SK-N-SH (cell line): Measurements from ENCODE around the gene CADPS2. TPM values are rescaled to one million over a fixed set of nuclear protein-coding genes. Genes with fewer than 3 reads are reported as not detected.

Experiments
- CTCF ChIA-PET: fragments of 300-600, 350-600 bp; formaldehyde crosslinking; extraction: SDS; loops from one replicate; lab custom pipeline; 2021; lab: Yijun Ruan, JAX
- POLR2A ChIA-PET: fragments of 350-600 bp; sonication (Branson Sonifier 250); formaldehyde crosslinking; extraction: SDS; loops from one replicate; lab custom pipeline; 2020; ENCODE audit warnings: antibody characterized with exemption, inconsistent platforms; lab: Yijun Ruan, JAX
- DNase-seq: peaks from one replicate; pipeline ENCODE4 v3.0.0; 2012
- H2AFZ ChIP-seq: fragments of 200-600 bp; sonication (generic); 2 replicates; pipeline ENCODE4 v1.8.1; 2016; ENCODE audit warnings: antibody characterized with exemption, mild to moderate bottlenecking, low read depth
- H3F3A ChIP-seq: fragments of 200-600 bp; sonication (generic); replicated peaks from 2 replicates; pipeline ENCODE3; 2016; ENCODE audit warnings: antibody characterized with exemption, mild to moderate bottlenecking; ENCODE audit not compliant: insufficient read depth
- H3K27ac ChIP-seq, 2 experiments: fragments of 200-500 bp in 1 of 2; fragments of 200-600 bp in 1 of 2; sonication (Bioruptor generic) in 1 of 2; sonication (generic), shearing (Covaris generic) in 1 of 2; 2 replicates each; pipeline versions ENCODE4 v1.5.1 to v1.6.1; 2014 to 2016; ENCODE audit warnings: low read depth in 2 of 2, inconsistent platforms in 1 of 2, low read length in 1 of 2, mild to moderate bottlenecking in 1 of 2, mixed read lengths in 1 of 2
- H3K27me3 ChIP-seq: fragments of 200-600 bp; sonication (generic), shearing (Covaris generic); 2 replicates; pipeline ENCODE4 v1.6.1; 2016; ENCODE audit warnings: mixed run types; ENCODE audit not compliant: insufficient read depth
- H3K36me3 ChIP-seq, 2 experiments: fragments of 200-500 bp in 1 of 2; fragments of 200-600 bp in 1 of 2; sonication (Bioruptor generic) in 1 of 2; sonication (generic) in 1 of 2; replicated peaks in 1 of 2; 2 replicates each; pipeline versions ENCODE3 to v1.5.1; 2014 to 2016; ENCODE audit warnings: low read length in 1 of 2, mild to moderate bottlenecking in 1 of 2; ENCODE audit not compliant: insufficient read depth in 2 of 2, control insufficient read depth in 1 of 2
- H3K4me1 ChIP-seq, 2 experiments: fragments of 200-500 bp in 1 of 2; fragments of 200-600 bp in 1 of 2; sonication (Bioruptor generic) in 1 of 2; sonication (generic), shearing (Covaris generic) in 1 of 2; 2 replicates each; pipeline versions ENCODE4 v1.5.1 to v1.6.1; 2014 to 2016; ENCODE audit warnings: low read depth in 1 of 2, low read length in 1 of 2, mixed run types in 1 of 2; ENCODE audit not compliant: insufficient read depth in 2 of 2, control insufficient read depth in 1 of 2
- H3K4me2 ChIP-seq: fragments of 200-600 bp; sonication (generic), shearing (Covaris generic); 2 replicates; pipeline ENCODE4 v1.6.1; 2017; ENCODE audit warnings: mixed run types
- H3K4me3 ChIP-seq, 2 experiments: fragments of 200-500 bp in 1 of 2; fragments of 200-600 bp in 1 of 2; sonication (Bioruptor generic) in 1 of 2; sonication (generic), shearing (Covaris generic) in 1 of 2; 2 replicates each; pipeline versions ENCODE4 v1.5.1 to v1.8.1; 2014 to 2016; ENCODE audit warnings: low read depth in 2 of 2, inconsistent platforms in 1 of 2, low read length in 1 of 2, mild to moderate bottlenecking in 1 of 2, mixed read lengths in 1 of 2, moderate library complexity in 1 of 2
- H3K79me2 ChIP-seq: fragments of 200-600 bp; sonication (generic); 2 replicates; pipeline ENCODE4 v1.8.1; 2017; ENCODE audit warnings: mild to moderate bottlenecking; ENCODE audit not compliant: insufficient read depth
- H3K9ac ChIP-seq: fragments of 200-600 bp; sonication (generic); 2 replicates; pipeline ENCODE4 v1.6.1; 2017; ENCODE audit warnings: mixed run types
- H3K9me2 ChIP-seq: fragments of 200-600 bp; sonication (generic); 2 replicates; pipeline ENCODE4 v1.6.1; 2017; ENCODE audit warnings: mixed run types
- H3K9me3 ChIP-seq: fragments of 200-600 bp; sonication (generic); 2 replicates; pipeline ENCODE4 v1.6.1; 2017; ENCODE audit warnings: mixed run types, mild to moderate bottlenecking, moderate library complexity
- H4K20me1 ChIP-seq: fragments of 200-600 bp; sonication (generic); 2 replicates; pipeline ENCODE4 v1.6.1; 2017; ENCODE audit warnings: mild to moderate bottlenecking, mixed run types; ENCODE audit not compliant: insufficient read depth
- ELF1 ChIP-seq: IDR thresholded peaks from 2 replicates; pipeline ENCODE4 v1.4.0; 2012
- EP300 ChIP-seq, 2 experiments: IDR thresholded peaks; 2 replicates each; pipeline versions ENCODE4 v1.4.0 to v1.6.1; 2012; ENCODE audit warnings: borderline replicate concordance in 1 of 2, low read depth in 1 of 2, low read length in 1 of 2
- EZH2phosphoT487 ChIP-seq: fragments of 200-600 bp; sonication (generic); IDR thresholded peaks from 2 replicates; pipeline ENCODE4 v1.6.1; 2017; ENCODE audit warnings: low read depth, mixed run types, mild to moderate bottlenecking, antibody characterized with exemption, moderate library complexity, borderline replicate concordance
- FOSL2 ChIP-seq: IDR thresholded peaks from 2 replicates; pipeline ENCODE4 v1.4.0; 2012; ENCODE audit warnings: low read depth, mild to moderate bottlenecking, moderate library complexity, borderline replicate concordance
- FOXJ3 ChIP-seq: sonication (generic); formaldehyde crosslinking; IDR thresholded peaks from 2 replicates; pipeline ENCODE4 v1.5.1; 2020; ENCODE audit warnings: mild to moderate bottlenecking, missing genetic modification reagents
- FOXM1 ChIP-seq: IDR thresholded peaks from 2 replicates; pipeline ENCODE4 v1.4.0; 2012; ENCODE audit warnings: low read depth, mild to moderate bottlenecking
- GATA2 ChIP-seq: sonication (generic); formaldehyde crosslinking; IDR thresholded peaks from 2 replicates; pipeline ENCODE4 v1.5.0; 2020; ENCODE audit warnings: mild to moderate bottlenecking, missing genetic modification reagents
- JUND ChIP-seq: IDR thresholded peaks from 2 replicates; pipeline ENCODE4 v1.4.0; 2012
- POLR2AphosphoS5 ChIP-seq: IDR thresholded peaks from 2 replicates; pipeline ENCODE4 v1.6.1; 2012; ENCODE audit warnings: low read depth, low read length
- RAD21 ChIP-seq: IDR thresholded peaks from 2 replicates; pipeline ENCODE4 v1.6.1; 2012; ENCODE audit warnings: mild to moderate bottlenecking, low read length
- RCOR1 ChIP-seq: fragments of 150-350 bp; IDR thresholded peaks from 2 replicates; pipeline ENCODE4 v1.6.1; 2017; ENCODE audit warnings: antibody characterized with exemption, low read length
- RFX5 ChIP-seq: IDR thresholded peaks from 2 replicates; pipeline ENCODE4 v1.6.1; 2012; ENCODE audit warnings: mild to moderate bottlenecking, improper control_type of control experiment, low read length
- RXRA ChIP-seq: IDR thresholded peaks from 2 replicates; pipeline ENCODE4 v1.4.0; 2012; ENCODE audit warnings: low read depth, mild to moderate bottlenecking, borderline replicate concordance
- TCF12 ChIP-seq: IDR thresholded peaks from 2 replicates; pipeline ENCODE4 v1.4.0; 2012
- YY1 ChIP-seq: IDR thresholded peaks from 2 replicates; pipeline ENCODE4 v1.4.0; 2012; ENCODE audit warnings: low read depth, mild to moderate bottlenecking
- WGBS: methylation state at CpG from one replicate; pipeline ENCODE4 v1.1.6; 2017; ENCODE audit warnings: low lambda C conversion rate; 5-methylcytosine and 5-hydroxymethylcytosine counted together
- polyA plus RNA-seq, 3 experiments: library from polyadenylated mRNA; depleted of rRNA; stranded (reverse); fragments of >200 nt; gene quantifications; 2 replicates each; pipeline ENCODE4 v1.2.3, GENCODE V29; 2012
- TF ChIP-seq, protein P1 (sequence below): fragments of 150-350 bp; IDR thresholded peaks from 2 replicates; pipeline ENCODE4 v1.6.1; 2016; ENCODE audit warnings: mild to moderate bottlenecking, low read depth, low read length
- TF ChIP-seq, protein P2 (sequence below): IDR thresholded peaks from 2 replicates; pipeline ENCODE4 v1.4.0; 2012; ENCODE audit warnings: low read depth, borderline replicate concordance
- TF ChIP-seq, protein P3 (sequence below): IDR thresholded peaks from 2 replicates; pipeline ENCODE4 v1.6.1; 2012; ENCODE audit warnings: mild to moderate bottlenecking, low read depth, low read length, moderate library complexity
- TF ChIP-seq, protein P4 (sequence below): fragments of 150-350 bp; IDR thresholded peaks from 2 replicates; pipeline ENCODE4 v1.6.1; 2017; ENCODE audit warnings: antibody characterized with exemption, low read length, low read depth, borderline replicate concordance
- TF ChIP-seq, protein P5 (sequence below): IDR thresholded peaks from 2 replicates; pipeline ENCODE4 v1.4.0; 2012; ENCODE audit warnings: low read depth, borderline replicate concordance

Gene CADPS2
- polyA plus RNA-seq, 1 of the 3 experiments (the other 2 are of a cell fraction): 0.05 TPM

DNA sequence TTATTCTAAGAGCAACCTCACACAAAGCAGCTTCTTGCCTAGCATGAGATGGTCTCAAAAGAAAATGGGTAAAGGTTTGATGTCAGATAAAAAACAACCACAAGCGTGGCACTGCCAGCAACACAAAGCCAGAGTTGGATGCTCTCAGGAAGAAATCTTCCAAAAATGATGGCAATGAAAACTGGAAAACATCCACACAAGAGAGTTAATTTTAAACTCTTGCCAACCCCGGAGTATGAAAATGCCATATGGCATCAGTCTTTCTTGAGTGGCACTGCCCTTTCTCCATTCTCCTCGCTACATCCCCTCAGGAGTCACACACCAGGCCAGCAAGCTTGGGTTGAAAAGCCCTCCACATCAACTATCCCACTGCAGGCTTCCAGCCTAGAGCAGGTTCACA, 41.0 kb downstream of the CADPS2 start (continued):
- TF ChIP-seq ELF1 (no peak), RFX5 (no peak), JUND (no peak), FOSL2 (no peak), GATA2 (CRISPR knock-in tag) (no peak)
- TF ChIP-seq, protein P1, sequence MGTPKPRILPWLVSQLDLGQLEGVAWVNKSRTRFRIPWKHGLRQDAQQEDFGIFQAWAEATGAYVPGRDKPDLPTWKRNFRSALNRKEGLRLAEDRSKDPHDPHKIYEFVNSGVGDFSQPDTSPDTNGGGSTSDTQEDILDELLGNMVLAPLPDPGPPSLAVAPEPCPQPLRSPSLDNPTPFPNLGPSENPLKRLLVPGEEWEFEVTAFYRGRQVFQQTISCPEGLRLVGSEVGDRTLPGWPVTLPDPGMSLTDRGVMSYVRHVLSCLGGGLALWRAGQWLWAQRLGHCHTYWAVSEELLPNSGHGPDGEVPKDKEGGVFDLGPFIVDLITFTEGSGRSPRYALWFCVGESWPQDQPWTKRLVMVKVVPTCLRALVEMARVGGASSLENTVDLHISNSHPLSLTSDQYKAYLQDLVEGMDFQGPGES: no peak

DNA sequence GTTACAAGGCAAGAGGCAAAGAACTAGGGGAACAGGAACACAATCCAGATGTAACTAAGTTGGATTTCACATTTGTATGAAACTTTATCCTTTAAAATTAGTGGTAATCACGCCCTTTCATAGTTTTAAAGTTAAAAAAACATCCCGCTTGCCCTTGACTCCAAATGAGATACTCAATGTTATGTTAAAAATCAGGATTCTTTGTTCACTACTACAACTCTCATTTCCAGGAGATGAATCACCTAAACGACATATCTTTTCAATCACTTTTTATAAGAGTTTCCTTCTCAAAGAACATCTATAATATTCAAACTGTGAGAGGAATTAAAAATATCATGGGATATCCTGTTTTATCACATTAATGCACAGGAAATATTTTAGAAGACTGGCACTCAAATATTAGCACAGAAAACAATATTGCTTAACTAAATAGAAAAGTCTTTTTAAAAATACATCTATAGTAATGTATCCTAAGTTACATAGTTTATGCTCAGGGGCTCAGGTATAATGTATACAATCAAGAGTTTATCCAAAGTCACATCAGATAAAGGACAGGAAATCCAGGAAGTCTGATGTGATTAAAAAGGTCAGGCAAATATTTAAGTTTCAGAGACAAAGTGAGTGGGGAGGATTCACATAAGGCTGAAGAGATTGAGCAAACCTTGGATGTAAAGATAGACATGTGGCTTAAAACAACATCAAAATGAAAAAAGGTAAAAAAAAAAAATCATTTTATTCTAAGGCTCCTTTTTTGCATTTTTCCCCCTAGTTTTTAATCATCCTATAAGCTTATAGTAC, 41.9 kb downstream of the CADPS2 start:
- Histone ChIP-seq H3K9ac (no peak overlapping the region), H3K9me3 (no peaks in the 10 kb centered on the region), H3K27ac (no peak overlapping the region), H3K27me3 (no peaks in the 10 kb centered on the region)
- 5% methylated on average over 3 of the region's 3 CpGs for WGBS
- POLR2A ChIA-PET: no interaction called here
- no peak for TF ChIP-seq EP300 (IDR thresholded peaks at IDR 0.05; ENCODE audit: borderline replicate concordance in 1 of 2, low read depth in 1 of 2, low read length in 1 of 2)
- TF ChIP-seq EZH2phosphoT487: no peak
- no peak for TF ChIP-seq RXRA
- TF ChIP-seq RAD21: no peak
- no peak for TF ChIP-seq GATA2 (CRISPR knock-in tag)
- TF ChIP-seq POLR2AphosphoS5: no peak
- TF ChIP-seq, protein P2, sequence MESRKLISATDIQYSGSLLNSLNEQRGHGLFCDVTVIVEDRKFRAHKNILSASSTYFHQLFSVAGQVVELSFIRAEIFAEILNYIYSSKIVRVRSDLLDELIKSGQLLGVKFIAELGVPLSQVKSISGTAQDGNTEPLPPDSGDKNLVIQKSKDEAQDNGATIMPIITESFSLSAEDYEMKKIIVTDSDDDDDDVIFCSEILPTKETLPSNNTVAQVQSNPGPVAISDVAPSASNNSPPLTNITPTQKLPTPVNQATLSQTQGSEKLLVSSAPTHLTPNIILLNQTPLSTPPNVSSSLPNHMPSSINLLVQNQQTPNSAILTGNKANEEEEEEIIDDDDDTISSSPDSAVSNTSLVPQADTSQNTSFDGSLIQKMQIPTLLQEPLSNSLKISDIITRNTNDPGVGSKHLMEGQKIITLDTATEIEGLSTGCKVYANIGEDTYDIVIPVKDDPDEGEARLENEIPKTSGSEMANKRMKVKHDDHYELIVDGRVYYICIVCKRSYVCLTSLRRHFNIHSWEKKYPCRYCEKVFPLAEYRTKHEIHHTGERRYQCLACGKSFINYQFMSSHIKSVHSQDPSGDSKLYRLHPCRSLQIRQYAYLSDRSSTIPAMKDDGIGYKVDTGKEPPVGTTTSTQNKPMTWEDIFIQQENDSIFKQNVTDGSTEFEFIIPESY: no peak
- TF ChIP-seq RCOR1: no peak
- TF ChIP-seq YY1: no peak
- no peak for TF ChIP-seq TCF12
- no peak for TF ChIP-seq FOXJ3
- TF ChIP-seq, protein P3, sequence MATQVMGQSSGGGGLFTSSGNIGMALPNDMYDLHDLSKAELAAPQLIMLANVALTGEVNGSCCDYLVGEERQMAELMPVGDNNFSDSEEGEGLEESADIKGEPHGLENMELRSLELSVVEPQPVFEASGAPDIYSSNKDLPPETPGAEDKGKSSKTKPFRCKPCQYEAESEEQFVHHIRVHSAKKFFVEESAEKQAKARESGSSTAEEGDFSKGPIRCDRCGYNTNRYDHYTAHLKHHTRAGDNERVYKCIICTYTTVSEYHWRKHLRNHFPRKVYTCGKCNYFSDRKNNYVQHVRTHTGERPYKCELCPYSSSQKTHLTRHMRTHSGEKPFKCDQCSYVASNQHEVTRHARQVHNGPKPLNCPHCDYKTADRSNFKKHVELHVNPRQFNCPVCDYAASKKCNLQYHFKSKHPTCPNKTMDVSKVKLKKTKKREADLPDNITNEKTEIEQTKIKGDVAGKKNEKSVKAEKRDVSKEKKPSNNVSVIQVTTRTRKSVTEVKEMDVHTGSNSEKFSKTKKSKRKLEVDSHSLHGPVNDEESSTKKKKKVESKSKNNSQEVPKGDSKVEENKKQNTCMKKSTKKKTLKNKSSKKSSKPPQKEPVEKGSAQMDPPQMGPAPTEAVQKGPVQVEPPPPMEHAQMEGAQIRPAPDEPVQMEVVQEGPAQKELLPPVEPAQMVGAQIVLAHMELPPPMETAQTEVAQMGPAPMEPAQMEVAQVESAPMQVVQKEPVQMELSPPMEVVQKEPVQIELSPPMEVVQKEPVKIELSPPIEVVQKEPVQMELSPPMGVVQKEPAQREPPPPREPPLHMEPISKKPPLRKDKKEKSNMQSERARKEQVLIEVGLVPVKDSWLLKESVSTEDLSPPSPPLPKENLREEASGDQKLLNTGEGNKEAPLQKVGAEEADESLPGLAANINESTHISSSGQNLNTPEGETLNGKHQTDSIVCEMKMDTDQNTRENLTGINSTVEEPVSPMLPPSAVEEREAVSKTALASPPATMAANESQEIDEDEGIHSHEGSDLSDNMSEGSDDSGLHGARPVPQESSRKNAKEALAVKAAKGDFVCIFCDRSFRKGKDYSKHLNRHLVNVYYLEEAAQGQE: no peak
- TF ChIP-seq, protein P4, sequence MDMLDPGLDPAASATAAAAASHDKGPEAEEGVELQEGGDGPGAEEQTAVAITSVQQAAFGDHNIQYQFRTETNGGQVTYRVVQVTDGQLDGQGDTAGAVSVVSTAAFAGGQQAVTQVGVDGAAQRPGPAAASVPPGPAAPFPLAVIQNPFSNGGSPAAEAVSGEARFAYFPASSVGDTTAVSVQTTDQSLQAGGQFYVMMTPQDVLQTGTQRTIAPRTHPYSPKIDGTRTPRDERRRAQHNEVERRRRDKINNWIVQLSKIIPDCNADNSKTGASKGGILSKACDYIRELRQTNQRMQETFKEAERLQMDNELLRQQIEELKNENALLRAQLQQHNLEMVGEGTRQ: no peak
- TF ChIP-seq, protein P5, sequence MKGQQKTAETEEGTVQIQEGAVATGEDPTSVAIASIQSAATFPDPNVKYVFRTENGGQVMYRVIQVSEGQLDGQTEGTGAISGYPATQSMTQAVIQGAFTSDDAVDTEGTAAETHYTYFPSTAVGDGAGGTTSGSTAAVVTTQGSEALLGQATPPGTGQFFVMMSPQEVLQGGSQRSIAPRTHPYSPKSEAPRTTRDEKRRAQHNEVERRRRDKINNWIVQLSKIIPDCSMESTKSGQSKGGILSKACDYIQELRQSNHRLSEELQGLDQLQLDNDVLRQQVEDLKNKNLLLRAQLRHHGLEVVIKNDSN: no peak
- no peak for TF ChIP-seq FOXM1
- TF ChIP-seq, all 33 proteins: peak for 0
- Histone ChIP-seq H3F3A (no peaks in the 10 kb centered on the region), H4K20me1 (no peaks in the 10 kb centered on the region), H3K9me2 (no peaks in the 10 kb centered on the region), H3K79me2 (no peaks in the 10 kb centered on the region), H3K4me2 (no peak overlapping the region), H3K4me3 (no peak overlapping the region), H3K4me1 (peaks cover 0 to 6% of the 10 kb centered on the region in 2 experiments; a peak in 1 of 4 replicates), H3K36me3 (no peaks in the 10 kb centered on the region), H2AFZ (no peak overlapping the region)
- CTCF ChIA-PET: no interaction called here
- no peak for DNase-seq
